Left ventricle myocardium inferior (tissue), 1 donor: ENCODE results near the gene CACNA2D2. TPM values are rescaled to one million over a fixed set of nuclear protein-coding genes. Genes with fewer than 3 reads are reported as not detected.
A peak's percentile ranks its signal among the peaks of the same experiment; 100 is the strongest.

Source experiments
- DNase-seq: peaks from one replicate; pipeline ENCODE4 v3.0.0-alpha.2; 2020
- H3K27ac ChIP-seq: fragments of 200-600 bp; replicated peaks from 2 replicates; pipeline ENCODE4 v1.8.0; 2021
- H3K27me3 ChIP-seq: fragments of 200-600 bp; 2 replicates; pipeline ENCODE4 v1.8.0; 2021; ENCODE audit warnings: low read depth
- H3K36me3 ChIP-seq: fragments of 200-600 bp; 2 replicates; pipeline ENCODE4 v1.8.0; 2021
- H3K4me1 ChIP-seq: fragments of 200-600 bp; 2 replicates; pipeline ENCODE4 v1.8.0; 2021
- H3K4me3 ChIP-seq: fragments of 200-600 bp; 2 replicates; pipeline ENCODE4 v1.8.0; 2021; ENCODE audit warnings: mild to moderate bottlenecking, moderate library complexity
- H3K9me3 ChIP-seq: fragments of 200-600 bp; replicated peaks from 2 replicates; pipeline ENCODE4 v1.8.0; 2021
- CTCF ChIP-seq: fragments of 200-600 bp; IDR thresholded peaks from 2 replicates; pipeline ENCODE4 v1.8.0; 2021; ENCODE audit warnings: antibody characterized with exemption, mild to moderate bottlenecking, borderline replicate concordance
- intact Hi-C: fragments of 100-400 bp; cut with micrococcal nuclease; formaldehyde crosslinking; loops from one replicate; pipeline ENCODE4 v1.11.0; 2022
- total RNA-seq: library from RNA; stranded (reverse); fragmentation: NEBNext Ultra II Directional; extraction: Animal tissue kit (Norgen Biotek cat#: 25700); gene quantifications from one replicate; pipeline ENCODE4 v1.2.1, GENCODE V29; 2021
- donor health status: DM: no; HTN: yes; CAD: no; lungs with severe emphysema.

CACNA2D2 gene
- total RNA-seq, 1 donor from 2014 or later = 2.3 TPM

- Histone ChIP-seq H3K4me1 (no peaks in the 10 kb centered on the region), H3K27me3 (peaks cover 4% of the 10 kb centered on the region), H3K36me3 (no peaks in the 10 kb centered on the region), H3K4me3 (no peak overlapping the region), H3K9me3 (no peaks in the 10 kb centered on the region), H3K27ac (no peak overlapping the region)
- TF ChIP-seq CTCF = no peak
- intact Hi-C loops = no loop called here
- DNase-seq = no peak
Observed at GRCh38 chr3:50509715-50510114, 6.3 kb upstream of the CACNA2D2 start.

GRCh38 chr3:50508821-50509220, 5.4 kb upstream of the CACNA2D2 start:
- intact Hi-C loops = no loop called here
- TF ChIP-seq CTCF = no peak
- no peak overlapping the region for H3K4me3 ChIP-seq
- H3K4me1 ChIP-seq = peaks cover 2% of the 10 kb centered on the region
- peaks cover 4% of the 10 kb centered on the region for H3K27me3 ChIP-seq
- DNase-seq = no peak
- H3K9me3 ChIP-seq = no peaks in the 10 kb centered on the region
- no peak overlapping the region for H3K27ac ChIP-seq
- H3K36me3 ChIP-seq = no peaks in the 10 kb centered on the region

GRCh38 chr3:50506169-50506568, 2.7 kb upstream of the CACNA2D2 start:
- Histone ChIP-seq H3K4me3 (no peak overlapping the region), H3K36me3 (no peaks in the 10 kb centered on the region), H3K4me1 (peaks cover 14% of the 10 kb centered on the region), H3K27ac (no peak overlapping the region), H3K27me3 (peaks cover 19% of the 10 kb centered on the region), H3K9me3 (no peaks in the 10 kb centered on the region)
- no peak for TF ChIP-seq CTCF
- intact Hi-C loops = no loop called here
- no peak for DNase-seq

GRCh38 chr3:50504681-50505080, 1.2 kb upstream of the CACNA2D2 start:
- peaks cover 34% of the 10 kb centered on the region for H3K27me3 ChIP-seq
- intact Hi-C loops = no loop called here
- no peak for DNase-seq
- H3K27ac ChIP-seq = no peak overlapping the region
- TF ChIP-seq CTCF = no peak
- no peaks in the 10 kb centered on the region for H3K36me3 ChIP-seq
- no peaks in the 10 kb centered on the region for H3K9me3 ChIP-seq
- peaks cover 14% of the 10 kb centered on the region for H3K4me1 ChIP-seq
- H3K4me3 ChIP-seq = no peak overlapping the region

- Histone ChIP-seq H3K9me3 (no peaks in the 10 kb centered on the region), H3K27ac (peak overlapping the region; percentile 63), H3K4me1 (peaks cover 14% of the 10 kb centered on the region), H3K4me3 (peak overlapping the region; percentile 72), H3K27me3 (peaks cover 41% of the 10 kb centered on the region), H3K36me3 (no peaks in the 10 kb centered on the region)
- no peak for DNase-seq
- intact Hi-C loops = no loop called here
- no peak for TF ChIP-seq CTCF
Observed at GRCh38 chr3:50502584-50503423, 630 bp downstream of the CACNA2D2 start.
